ENCODE data around the gene PRDM16. TPM values are rescaled to one million over a fixed set of nuclear protein-coding genes. Genes with fewer than 3 reads are reported as not detected.

The PRDM16 gene
- total and polyA plus RNA-seq, 2 donors (not counting 1 experiment from before 2014, with no cell fraction given): 0.03 to 0.12 TPM

- ChIA-PET POLR2A (no interaction called here), CTCF (no interaction called here)
- no peak for TF ChIP-seq EZH2 (IDR thresholded peaks at IDR 0.05; ENCODE audit: borderline replicate concordance, insufficient read depth, low read depth, low read length, poor library complexity, severe bottlenecking)
- TF ChIP-seq CTCF (IDR thresholded peaks at IDR 0.05): no peak
- DNase-seq (no peak), ATAC-seq (ENCODE audit: low read depth) (no peak)
- Mint-ChIP-seq H3K4me3 (no peak overlapping the region), H3K9me3 (ENCODE audit: insufficient read depth) (peaks cover 2% of the 10 kb centered on the region), H3K27me3 (peaks cover 9% of the 10 kb centered on the region), H3K27ac (no peak overlapping the region), H3K4me1 (no peaks in the 10 kb centered on the region)
- 91% methylated on average over 14 of the region's 15 CpGs for WGBS (ENCODE audit: insufficient coverage)
- Histone ChIP-seq H3K36me3 (replicated peaks in 1 of 2; ENCODE audit: control extremely low read depth in 1 of 2, control insufficient read depth in 1 of 2, extremely low read depth in 1 of 2, insufficient read depth in 2 of 2, low read length in 1 of 2) (no peaks in the 10 kb centered on the region), H3K4me1 (ENCODE audit: control insufficient read depth in 2 of 2, insufficient read depth in 2 of 2, low read length in 2 of 2) (no peaks in the 10 kb centered on the region), H3K4me2 (replicated peaks; ENCODE audit: low read depth, low read length, poor library complexity, severe bottlenecking) (no peak overlapping the region), H3K27ac (ENCODE audit: low read length in 2 of 2) (no peak overlapping the region), H4K20me1 (ENCODE audit: control insufficient read depth, insufficient read depth, low read length, poor library complexity, severe bottlenecking) (no peaks in the 10 kb centered on the region), H3K9me3 (ENCODE audit: control extremely low read depth in 1 of 3, control insufficient read depth in 2 of 3, insufficient read depth in 1 of 3, low read length in 2 of 3) (peaks cover 0 to under 1% (median 0%) of the 10 kb centered on the region in 3 donors), H3K9ac (ENCODE audit: low read length) (no peak overlapping the region), H2AFZ (ENCODE audit: insufficient read depth, low read depth, low read length, poor library complexity, severe bottlenecking) (no peak overlapping the region), H3K4me3 (ENCODE audit: control extremely low read depth in 1 of 5, extremely low read depth in 1 of 5, insufficient read depth in 1 of 5, low read depth in 2 of 5, low read length in 4 of 5) (no peak overlapping the region), H3K27me3 (replicated peaks in 1 of 4; ENCODE audit: control extremely low read depth in 1 of 4, control insufficient read depth in 3 of 4, insufficient read depth in 4 of 4, low read length in 3 of 4) (peaks cover 0 to 6% (median 0%) of the 10 kb centered on the region in 4 experiments), H3K79me2 (ENCODE audit: control insufficient read depth, insufficient read depth, low read length) (no peaks in the 10 kb centered on the region)
- intact Hi-C loops (cut with micrococcal nuclease): no loop called here
Observed at GRCh38 chr1:3060601-3061551, 8.1 kb upstream of the PRDM16 start.

GRCh38 chr1:3061566-3061965, 7.4 kb upstream of the PRDM16 start:
- peaks cover 2% of the 10 kb centered on the region for H3K9me3 Mint-ChIP-seq (ENCODE audit: insufficient read depth)
- Histone ChIP-seq H3K36me3 (replicated peaks in 1 of 2; ENCODE audit: control extremely low read depth in 1 of 2, control insufficient read depth in 1 of 2, extremely low read depth in 1 of 2, insufficient read depth in 2 of 2, low read length in 1 of 2) (no peaks in the 10 kb centered on the region), H3K4me2 (replicated peaks; ENCODE audit: low read depth, low read length, poor library complexity, severe bottlenecking) (no peak overlapping the region), H3K9ac (ENCODE audit: low read length) (no peak overlapping the region), H3K27ac (ENCODE audit: low read length in 2 of 2) (no peak overlapping the region), H3K79me2 (ENCODE audit: control insufficient read depth, insufficient read depth, low read length) (no peaks in the 10 kb centered on the region), H2AFZ (ENCODE audit: insufficient read depth, low read depth, low read length, poor library complexity, severe bottlenecking) (no peak overlapping the region), H3K4me3 (ENCODE audit: control extremely low read depth in 1 of 5, extremely low read depth in 1 of 5, insufficient read depth in 1 of 5, low read depth in 2 of 5, low read length in 4 of 5) (no peak overlapping the region), H4K20me1 (ENCODE audit: control insufficient read depth, insufficient read depth, low read length, poor library complexity, severe bottlenecking) (no peaks in the 10 kb centered on the region), H3K9me3 (ENCODE audit: control extremely low read depth in 1 of 3, control insufficient read depth in 2 of 3, insufficient read depth in 1 of 3, low read length in 2 of 3) (peaks cover 0 to 2% (median 0%) of the 10 kb centered on the region in 3 donors), H3K4me1 (ENCODE audit: control insufficient read depth in 2 of 2, insufficient read depth in 2 of 2, low read length in 2 of 2) (no peaks in the 10 kb centered on the region), H3K27me3 (replicated peaks in 1 of 4; ENCODE audit: control extremely low read depth in 1 of 4, control insufficient read depth in 3 of 4, insufficient read depth in 4 of 4, low read length in 3 of 4) (peaks cover 0 to 13% (median 0%) of the 10 kb centered on the region in 4 experiments)
- no peak overlapping the region for H3K4me3 Mint-ChIP-seq
- intact Hi-C loops (cut with micrococcal nuclease): no loop called here
- ATAC-seq (ENCODE audit: low read depth) (no peak), DNase-seq (no peak)
- H3K27me3 Mint-ChIP-seq: peaks cover 13% of the 10 kb centered on the region
- 75% methylated on average over 4 of the region's 5 CpGs for WGBS (ENCODE audit: insufficient coverage)
- ChIA-PET CTCF (no interaction called here), POLR2A (no interaction called here)
- H3K4me1 Mint-ChIP-seq: no peaks in the 10 kb centered on the region
- TF ChIP-seq CTCF (IDR thresholded peaks at IDR 0.05): no peak
- TF ChIP-seq EZH2 (IDR thresholded peaks at IDR 0.05; ENCODE audit: borderline replicate concordance, insufficient read depth, low read depth, low read length, poor library complexity, severe bottlenecking): no peak
- H3K27ac Mint-ChIP-seq: no peak overlapping the region
